ENCODE data around the gene CYP21A2.
"Not testable (repeated sequence)": the region's sequence is repeated elsewhere in the genome, so short reads cannot be mapped to it uniquely, and the experiment has no call there.

Gene CYP21A2

DNA sequence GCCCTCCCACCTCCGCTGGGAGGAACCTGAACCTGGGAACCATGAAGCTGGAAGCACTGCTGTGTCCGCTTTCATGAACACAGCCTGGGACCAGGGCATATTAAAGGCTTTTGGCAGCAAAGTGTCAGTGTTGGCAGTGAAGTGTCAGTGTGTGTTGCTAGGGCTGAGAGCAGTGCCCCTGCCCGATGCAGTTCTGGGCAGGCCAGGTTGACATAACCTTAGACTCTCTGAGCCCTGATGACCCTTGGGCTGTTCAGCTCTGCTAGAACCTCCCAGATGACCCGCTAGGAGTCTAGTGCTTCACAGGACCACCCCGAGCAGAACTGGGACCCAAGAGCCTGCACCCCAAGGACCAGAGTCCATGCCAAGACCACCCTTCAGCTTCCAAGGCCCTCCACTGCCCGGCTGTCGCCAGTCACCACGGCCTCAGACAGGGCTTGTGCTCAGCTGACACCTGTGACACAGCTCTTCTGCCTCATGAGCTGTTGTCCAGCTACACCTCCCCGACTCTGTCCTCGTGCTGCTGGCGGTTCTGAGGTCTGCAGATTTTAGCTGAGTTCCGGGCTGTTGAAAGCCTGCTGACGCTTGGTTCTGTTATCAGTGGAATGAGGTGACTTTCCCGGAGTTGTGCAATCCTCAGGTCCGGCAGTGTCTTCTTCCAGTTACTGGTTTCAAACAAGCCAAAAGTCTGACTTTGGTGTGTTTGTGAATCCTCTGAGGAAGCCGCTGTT, 2.8 kb upstream of the CYP21A2 start:
- not testable (repeated sequence) for DNase-seq (ENCODE audit: low read depth)

DNA sequence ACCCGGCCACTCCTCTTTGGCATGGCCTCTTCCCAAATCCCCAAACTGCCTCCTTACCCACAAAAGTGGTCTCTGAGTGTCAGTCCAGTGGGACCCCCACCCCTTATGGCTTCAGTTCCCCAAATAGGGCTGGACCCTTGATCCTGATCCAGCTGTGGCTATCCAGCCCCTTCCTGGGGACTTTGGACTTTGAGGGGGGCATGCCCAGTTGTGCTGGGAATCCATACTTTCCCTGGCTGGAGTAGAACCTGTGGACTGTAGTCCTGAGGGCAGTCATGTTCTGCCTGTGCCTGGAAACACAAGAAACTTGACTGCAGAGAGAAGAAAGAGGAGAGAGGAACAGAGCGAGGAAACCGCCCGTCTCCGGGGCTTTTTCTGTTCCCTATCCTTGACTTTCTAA, 1.1 kb upstream of the CYP21A2 start:
- not testable (repeated sequence) for DNase-seq (ENCODE audit: low read depth)

DNA sequence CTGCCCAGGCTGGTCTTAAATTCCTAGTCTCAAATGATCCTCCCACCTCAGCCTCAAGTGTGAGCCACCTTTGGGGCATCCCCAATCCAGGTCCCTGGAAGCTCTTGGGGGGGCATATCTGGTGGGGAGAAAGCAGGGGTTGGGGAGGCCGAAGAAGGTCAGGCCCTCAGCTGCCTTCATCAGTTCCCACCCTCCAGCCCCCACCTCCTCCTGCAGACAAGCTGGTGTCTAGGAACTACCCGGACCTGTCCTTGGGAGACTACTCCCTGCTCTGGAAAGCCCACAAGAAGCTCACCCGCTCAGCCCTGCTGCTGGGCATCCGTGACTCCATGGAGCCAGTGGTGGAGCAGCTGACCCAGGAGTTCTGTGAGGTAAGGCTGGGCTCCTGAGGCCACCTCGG, 663 bp downstream of the CYP21A2 start:
- DNase-seq (ENCODE audit: low read depth), result not testable (repeated sequence)

DNA sequence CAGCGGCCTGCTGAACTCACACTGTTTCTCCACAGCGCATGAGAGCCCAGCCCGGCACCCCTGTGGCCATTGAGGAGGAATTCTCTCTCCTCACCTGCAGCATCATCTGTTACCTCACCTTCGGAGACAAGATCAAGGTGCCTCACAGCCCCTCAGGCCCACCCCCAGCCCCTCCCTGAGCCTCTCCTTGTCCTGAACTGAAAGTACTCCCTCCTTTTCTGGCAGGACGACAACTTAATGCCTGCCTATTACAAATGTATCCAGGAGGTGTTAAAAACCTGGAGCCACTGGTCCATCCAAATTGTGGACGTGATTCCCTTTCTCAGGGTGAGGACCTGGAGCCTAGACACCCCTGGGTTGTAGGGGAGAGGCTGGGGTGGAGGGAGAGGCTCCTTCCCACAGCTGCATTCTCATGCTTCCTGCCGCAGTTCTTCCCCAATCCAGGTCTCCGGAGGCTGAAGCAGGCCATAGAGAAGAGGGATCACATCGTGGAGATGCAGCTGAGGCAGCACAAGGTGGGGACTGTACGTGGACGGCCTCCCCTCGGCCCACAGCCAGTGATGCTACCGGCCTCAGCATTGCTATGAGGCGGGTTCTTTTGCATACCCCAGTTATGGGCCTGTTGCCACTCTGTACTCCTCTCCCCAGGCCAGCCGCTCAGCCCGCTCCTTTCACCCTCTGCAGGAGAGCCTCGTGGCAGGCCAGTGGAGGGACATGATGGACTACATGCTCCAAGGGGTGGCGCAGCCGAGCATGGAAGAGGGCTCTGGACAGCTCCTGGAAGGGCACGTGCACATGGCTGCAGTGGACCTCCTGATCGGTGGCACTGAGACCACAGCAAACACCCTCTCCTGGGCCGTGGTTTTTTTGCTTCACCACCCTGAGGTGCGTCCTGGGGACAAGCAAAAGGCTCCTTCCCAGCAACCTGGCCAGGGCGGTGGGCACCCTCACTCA, 1.4 kb downstream of the CYP21A2 start:
- DNase-seq (ENCODE audit: low read depth), result not testable (repeated sequence)

DNA sequence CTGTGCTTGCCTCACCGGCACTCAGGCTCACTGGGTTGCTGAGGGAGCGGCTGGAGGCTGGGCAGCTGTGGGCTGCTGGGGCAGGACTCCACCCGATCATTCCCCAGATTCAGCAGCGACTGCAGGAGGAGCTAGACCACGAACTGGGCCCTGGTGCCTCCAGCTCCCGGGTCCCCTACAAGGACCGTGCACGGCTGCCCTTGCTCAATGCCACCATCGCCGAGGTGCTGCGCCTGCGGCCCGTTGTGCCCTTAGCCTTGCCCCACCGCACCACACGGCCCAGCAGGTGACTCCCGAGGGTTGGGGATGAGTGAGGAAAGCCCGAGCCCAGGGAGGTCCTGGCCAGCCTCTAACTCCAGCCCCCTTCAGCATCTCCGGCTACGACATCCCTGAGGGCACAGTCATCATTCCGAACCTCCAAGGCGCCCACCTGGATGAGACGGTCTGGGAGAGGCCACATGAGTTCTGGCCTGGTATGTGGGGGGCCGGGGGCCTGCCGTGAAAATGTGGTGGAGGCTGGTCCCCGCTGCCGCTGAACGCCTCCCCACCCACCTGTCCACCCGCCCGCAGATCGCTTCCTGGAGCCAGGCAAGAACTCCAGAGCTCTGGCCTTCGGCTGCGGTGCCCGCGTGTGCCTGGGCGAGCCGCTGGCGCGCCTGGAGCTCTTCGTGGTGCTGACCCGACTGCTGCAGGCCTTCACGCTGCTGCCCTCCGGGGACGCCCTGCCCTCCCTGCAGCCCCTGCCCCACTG, 2.3 kb downstream of the CYP21A2 start:
- not testable (repeated sequence) for DNase-seq (ENCODE audit: low read depth)

DNA sequence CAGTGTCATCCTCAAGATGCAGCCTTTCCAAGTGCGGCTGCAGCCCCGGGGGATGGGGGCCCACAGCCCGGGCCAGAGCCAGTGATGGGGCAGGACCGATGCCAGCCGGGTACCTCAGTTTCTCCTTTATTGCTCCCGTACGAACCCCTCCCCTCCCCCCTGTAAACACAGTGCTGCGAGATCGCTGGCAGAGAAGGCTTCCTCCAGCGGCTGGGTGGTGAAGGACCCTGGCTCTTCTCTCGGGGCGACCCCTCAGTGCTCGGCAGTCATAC, 2.8 kb downstream of the CYP21A2 start:
- not testable (repeated sequence) for DNase-seq (ENCODE audit: low read depth)

DNA sequence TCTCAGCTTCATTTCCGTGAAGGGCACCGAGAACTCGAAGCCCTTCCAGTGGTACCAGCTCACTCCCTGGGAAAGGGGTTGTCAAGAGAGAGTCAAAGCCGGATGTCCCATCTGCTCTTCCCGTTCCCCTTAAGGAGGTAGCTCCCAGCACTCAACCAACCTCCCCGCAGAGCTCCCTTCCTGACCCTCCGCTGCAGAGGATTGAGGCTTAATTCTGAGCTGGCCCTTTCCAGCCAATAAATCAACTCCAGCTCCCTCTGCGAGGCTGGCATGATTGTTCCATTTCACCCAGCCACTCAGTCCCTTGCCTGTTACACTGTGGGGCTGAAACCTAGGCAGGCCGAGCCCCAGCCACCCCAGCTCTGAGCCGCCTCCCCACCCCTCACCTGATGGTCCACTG, 3.2 kb downstream of the CYP21A2 start:
- DNase-seq (ENCODE audit: low read depth), result not testable (repeated sequence)

DNA sequence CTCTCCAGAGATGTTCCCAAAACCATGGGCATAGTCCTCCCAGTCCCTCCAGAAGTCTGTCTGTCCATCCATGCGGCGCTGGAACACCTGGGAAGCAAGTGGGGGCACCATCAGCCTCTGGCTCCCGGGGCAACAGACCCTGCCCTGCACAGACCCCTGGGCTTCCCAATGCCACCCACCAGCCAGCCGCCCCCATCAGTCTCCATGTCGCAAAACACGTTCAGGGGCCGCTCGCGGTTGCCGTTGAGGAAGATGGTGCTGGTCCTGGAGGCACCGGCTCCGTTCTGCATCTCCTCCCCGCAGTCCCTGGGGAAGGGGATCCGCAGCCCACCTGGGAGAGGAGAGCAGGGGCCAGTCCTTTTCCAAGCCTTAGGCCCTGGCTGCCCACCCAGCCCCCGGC, 4.1 kb downstream of the CYP21A2 start:
- DNase-seq (ENCODE audit: low read depth), result not testable (repeated sequence)

DNA sequence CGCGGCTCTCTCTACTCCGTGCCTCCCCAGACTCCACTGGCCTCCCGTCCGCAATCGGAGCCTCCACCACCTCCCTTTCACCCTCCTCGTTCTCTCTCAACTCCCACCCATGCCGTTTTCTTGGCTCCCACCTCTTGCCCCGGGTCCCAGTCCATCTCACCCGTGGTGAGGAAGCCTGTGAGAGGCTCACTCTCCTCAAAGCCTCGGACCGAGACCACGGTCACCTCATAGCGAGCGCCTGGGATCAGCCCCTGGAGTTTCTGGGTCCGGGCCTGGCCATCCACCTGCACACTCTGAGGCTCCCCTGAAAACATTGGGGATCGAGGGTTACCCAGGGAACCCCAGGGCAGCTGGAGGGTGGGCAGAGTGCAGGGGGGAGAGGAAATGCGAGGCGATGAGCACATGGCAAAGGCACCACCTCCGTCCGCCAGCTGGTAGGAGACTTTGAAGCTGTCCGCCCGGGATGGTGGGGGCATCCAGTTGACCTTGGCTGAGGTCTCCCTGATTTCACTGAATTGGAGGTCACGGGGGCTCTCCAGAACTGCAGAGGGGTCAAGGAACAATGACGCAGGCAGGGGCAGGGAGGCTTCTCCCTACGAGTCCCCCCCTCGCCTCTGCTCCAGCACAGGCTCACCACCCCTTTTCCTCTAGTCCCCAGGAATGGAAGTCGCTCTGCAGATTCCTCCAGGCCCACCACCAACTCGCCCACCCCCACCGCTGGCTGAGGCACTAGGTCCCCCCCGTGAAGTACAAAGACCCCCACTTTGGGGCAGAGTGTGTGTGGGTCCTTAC, 5.6 kb downstream of the CYP21A2 start:
- DNase-seq (ENCODE audit: low read depth), result not testable (repeated sequence)

DNA sequence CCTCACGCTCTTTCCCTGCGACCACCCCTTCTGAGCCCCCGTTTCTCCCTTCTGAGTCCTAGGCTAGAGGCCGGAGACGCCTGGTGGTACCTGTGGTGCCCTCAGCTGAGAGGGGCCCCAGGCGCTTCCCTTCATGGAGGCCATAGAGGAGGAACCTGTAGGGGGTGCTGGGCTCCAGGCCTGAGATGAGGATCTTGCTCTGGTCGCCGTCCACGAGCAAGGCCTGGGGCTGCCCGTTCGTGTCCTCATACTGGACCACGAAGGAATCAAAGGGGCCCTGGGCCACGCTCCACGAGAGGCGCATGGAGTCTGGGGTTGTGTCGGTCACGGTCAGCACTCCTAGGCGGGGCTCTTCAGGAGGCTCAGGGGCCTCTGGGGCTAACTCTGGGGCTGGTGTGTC, 6.7 kb downstream of the CYP21A2 start:
- not testable (repeated sequence) for DNase-seq (ENCODE audit: low read depth)

DNA sequence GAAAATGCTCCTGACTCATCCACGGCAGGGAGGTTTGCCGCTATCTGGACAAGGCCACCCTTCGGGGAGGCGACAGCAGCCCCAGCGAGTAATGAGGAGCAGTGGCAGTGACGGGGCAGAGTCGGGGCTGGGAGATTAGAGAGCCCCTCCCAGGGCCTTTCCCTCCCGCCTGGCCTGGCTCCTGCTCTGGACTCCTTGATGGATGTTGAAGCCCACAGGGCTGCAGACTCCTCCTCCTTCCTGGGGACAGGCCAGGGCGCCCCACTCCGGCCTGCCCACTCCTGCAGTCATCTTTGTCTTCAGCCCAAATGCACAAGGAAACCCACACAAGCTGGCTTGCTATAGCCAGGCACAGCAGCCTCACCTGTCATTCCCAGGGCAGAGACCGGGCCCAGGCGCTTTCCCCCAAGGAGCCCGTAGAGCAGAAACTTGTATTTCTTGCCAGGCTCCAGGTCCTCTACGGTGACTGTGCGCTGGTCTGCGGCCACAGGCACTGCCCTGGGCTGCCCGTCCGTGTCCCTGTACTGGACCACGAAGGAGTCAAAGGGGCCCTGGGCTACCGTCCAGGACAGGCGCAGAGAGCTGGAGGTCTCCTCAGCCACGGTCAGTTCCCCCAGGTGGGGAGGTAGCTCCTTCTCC, 7.7 kb downstream of the CYP21A2 start:
- no peak for DNase-seq (ENCODE audit: low read depth)

DNA sequence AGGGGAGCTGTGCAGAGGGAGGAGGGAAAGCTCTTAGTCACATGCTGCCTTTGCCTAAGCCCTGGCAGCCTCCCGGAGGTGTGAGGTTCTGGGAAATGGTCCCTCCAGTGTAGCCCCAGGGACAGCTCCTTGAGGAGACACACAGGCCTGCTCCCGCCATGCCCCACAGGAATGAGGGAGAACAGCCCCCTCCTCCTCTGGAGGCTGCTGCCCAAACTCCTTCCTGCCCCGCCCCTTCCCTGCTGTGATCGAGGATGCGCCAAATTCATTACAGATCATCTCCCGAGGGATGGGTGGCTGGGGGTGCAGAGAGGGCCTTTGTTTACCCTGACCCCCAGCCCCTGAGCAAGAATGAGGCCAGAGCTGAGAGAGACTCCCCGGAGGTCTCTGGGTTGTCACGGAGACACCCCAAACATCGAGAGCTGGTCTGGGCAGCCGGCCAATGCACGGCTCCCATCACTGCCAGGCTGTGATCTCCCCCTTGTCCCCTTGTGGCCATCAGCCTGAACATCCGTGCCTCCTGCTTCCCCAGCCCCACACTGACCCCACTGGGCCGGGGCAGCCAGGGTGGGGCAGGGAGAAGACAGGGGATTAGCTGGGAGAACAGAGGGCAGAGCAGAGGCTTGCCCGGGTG, 8.4 kb downstream of the CYP21A2 start:
- peak; percentile 43 for DNase-seq (ENCODE audit: low read depth)

DNA sequence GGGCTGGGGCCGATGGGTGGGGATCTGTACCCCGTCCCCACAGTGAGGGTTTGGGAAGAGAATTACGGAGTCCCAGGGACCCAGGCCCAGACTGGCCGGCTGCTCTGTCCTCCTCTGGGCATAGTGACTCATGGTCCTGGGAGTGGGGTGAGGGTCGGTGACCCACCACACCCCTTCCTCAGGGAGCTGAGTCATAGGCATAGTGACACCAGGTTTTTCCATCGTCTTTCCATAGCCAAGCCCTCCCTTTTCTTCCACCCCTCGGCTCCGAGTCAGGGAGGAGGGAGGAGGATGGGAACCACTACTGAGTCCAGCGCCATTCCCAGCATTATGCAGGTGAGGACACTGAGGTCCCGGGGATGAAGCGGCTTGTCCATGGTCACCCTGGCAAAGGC, 8.9 kb downstream of the CYP21A2 start:
- peak; percentile 50 for DNase-seq (ENCODE audit: low read depth)

DNA sequence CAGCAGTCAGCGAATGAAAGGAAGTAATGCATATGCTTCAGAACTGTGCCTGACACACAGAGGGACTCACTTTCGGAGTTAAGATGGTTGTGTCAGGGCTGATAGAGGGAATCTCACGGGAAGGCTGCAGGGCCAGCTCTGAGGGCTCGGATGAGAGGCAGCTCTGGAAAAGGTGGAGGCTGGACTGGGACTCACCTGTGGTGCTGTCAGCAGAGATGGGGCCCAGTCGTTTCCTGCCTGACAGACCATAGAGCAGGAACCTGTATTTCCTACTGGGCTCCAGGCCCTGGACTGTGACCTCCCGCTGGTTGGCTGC, 9.3 kb downstream of the CYP21A2 start:
- no peak for DNase-seq (ENCODE audit: low read depth)

DNA sequence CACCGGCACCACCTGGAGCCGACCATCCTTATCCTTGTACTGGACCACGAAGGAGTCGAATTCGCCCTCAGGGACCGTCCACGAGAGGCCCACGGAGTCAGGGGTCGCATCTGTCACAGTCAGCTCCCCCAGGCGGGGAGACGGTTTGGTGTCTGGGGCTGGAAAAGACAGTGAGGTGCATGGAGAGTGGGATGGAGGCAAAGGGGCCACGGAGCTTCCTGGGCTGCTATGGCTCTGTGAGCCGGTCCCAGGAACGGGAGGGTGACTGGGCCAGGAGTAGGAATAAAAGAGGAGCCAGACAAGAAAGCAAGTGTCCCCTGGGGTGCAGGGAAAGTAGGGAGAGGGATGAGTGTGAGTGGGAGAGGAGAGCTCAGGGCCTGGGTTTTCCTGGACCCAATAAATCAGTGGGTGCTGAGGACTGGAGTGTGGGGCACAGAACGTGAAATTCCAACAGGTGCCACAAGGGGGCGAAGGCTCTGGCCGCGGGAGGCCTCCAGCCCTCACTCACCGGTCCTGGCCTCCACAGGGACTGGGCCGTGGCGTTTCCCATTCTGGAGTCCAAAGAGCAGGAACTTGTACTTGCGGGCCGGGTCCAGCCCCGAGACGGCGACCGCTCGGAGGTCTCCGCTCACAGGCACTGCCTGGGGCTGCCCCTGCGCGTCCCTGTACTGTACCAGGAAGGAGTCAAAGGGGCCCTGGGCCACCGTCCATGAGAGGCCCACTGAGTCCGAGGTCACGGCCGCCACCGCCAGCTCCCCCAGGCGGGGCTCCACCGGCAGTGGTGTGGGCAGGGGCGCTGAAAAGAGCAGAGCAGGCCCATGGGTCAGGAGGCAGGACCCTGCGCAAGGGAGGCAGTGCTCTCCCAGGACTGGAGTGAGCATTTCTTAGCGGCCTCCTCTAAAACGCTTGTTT, 9.9 kb downstream of the CYP21A2 start:
- DNase-seq (ENCODE audit: low read depth), result peak; percentile 64

DNA sequence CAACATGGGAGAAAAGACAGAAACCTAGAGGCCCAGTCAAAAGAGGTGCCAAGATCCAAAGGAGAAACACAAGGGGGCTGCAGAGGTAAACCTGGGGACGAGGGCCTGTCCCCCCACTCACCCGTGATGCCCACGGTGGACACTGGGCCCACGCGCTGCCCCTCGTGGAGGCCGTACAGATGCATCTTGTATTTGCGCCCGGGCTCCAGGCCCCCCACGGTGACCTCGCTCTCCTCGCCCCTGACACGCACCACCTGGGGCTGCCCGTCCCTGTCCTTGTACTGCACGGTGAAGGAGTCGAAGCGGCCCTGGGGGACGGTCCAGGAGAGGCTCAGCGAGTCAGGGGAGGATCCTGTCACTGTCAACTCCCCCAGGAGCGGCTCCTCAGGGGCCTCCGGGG, 10.9 kb downstream of the CYP21A2 start:
- not testable (repeated sequence) for DNase-seq (ENCODE audit: low read depth)

DNA sequence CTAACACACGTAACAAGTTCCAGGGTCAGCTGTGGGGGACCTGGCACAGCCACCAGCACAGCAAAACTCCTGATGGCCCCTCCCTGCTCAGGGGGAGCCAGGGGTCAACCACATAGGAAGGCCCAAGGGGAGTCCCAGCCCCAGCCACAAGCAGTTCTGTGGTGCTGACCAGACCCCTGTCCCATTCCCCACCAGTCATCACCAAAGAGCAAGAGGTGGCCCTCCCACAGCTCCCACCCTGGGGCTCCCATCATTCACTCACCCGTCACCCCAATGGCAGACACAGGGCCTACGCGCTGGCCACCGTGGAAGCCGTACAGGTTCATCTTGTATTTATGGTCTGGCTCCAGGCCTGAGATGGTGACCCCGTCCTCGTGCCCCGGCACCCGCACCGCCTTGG, 11.5 kb downstream of the CYP21A2 start:
- not testable (repeated sequence) for DNase-seq (ENCODE audit: low read depth)

DNA sequence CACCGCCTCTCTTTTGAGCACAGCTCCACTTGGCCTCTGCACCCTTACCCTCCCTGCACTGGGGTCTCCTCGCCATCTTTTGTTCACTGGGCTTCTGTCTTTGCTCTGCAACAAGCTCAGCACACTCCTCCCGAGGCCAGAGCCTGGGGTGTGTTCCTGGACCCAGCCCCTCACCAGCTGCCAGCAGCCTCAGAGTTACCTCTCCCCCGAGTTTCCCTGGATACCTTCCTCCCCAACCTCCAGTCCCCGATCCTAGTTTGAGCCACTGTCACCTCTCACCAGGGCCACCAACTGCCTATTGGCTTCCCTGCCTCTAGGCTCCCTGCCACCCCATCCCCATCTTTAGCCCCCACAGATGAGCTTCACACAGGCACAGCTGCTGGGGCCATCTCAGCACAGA, 12.3 kb downstream of the CYP21A2 start:
- DNase-seq (ENCODE audit: low read depth), result no peak

DNA sequence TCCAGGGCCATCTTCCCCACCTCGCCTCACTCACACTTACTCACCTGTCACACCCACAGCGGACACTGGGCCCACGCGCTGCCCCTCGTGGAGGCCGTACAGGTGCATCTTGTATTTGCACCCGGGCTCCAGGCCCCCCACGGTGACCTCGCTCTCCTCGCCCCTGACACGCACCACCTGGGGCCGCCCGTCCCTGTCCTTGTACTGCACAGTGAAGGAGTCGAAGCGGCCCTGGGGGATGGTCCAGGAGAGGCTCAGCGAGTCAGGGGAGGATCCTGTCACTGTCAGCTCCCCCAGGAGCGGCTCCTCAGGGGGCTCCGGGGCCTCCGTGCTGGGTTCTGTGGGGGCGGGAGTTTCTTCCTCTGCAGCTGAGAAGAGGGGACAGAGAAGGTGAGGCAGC, 14.4 kb downstream of the CYP21A2 start:
- DNase-seq (ENCODE audit: low read depth), result not testable (repeated sequence)

DNA sequence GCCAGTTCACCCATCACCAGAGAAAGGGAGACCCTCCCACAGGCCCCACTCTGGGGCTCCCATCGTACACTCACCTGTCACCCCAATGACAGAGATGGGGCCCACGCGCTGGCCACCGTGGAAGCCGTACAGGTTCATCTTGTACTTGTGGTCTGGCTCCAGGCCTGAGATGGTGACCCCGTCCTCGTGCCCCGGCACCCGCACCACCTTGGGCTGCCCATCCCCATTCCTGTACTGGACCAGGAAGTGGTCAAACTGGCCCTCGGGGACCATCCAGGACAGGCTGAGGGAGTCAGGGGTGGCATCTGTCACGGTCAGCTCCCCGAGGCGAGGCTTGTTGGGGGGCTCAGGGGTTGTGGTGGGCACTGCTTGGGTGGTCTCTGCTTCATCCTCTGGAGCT, 15.1 kb downstream of the CYP21A2 start:
- not testable (repeated sequence) for DNase-seq (ENCODE audit: low read depth)
